Mesothelial cell of epicardium (in vitro differentiated cells): ENCODE results near the gene OR6P1. TPM values are rescaled to one million over a fixed set of nuclear protein-coding genes. Genes with fewer than 3 reads are reported as not detected.

Experiments
- DNase-seq, 2 experiments: peaks; one replicate each; pipeline ENCODE4 v3.0.0; 2021; ENCODE audit warnings: low spot score in 2 of 2; ENCODE audit not compliant: unreplicated experiment in 2 of 2
- H3K27ac Mint-ChIP-seq: 2 replicates; pipeline ENCODE4 v1.8.0; 2021; ENCODE audit warnings: mixed read lengths
- H3K27me3 Mint-ChIP-seq: 2 replicates; pipeline ENCODE4 v1.8.0; 2021; ENCODE audit warnings: low read depth, mixed read lengths
- H3K36me3 Mint-ChIP-seq: 2 replicates; pipeline ENCODE4 v1.8.0; 2021; ENCODE audit warnings: mixed read lengths
- H3K4me1 Mint-ChIP-seq: 2 replicates; pipeline ENCODE4 v1.8.0; 2021; ENCODE audit warnings: mixed read lengths
- H3K4me3 Mint-ChIP-seq: 2 replicates; pipeline ENCODE4 v1.8.0; 2021; ENCODE audit warnings: mild to moderate bottlenecking, moderate library complexity, mixed read lengths
- H3K9me3 Mint-ChIP-seq: 2 replicates; pipeline ENCODE4 v1.8.0; 2021; ENCODE audit warnings: mixed read lengths
- total RNA-seq: library from RNA; stranded (reverse); gene quantifications from 3 replicates; pipeline ENCODE4 v1.2.1, GENCODE V29; 2021
- TF ChIP-seq, protein P1 (sequence below): fragments of 200-600 bp; sonication (generic); IDR thresholded peaks from one replicate; pipeline ENCODE4 v1.5.0; 2021; ENCODE audit warnings: antibody characterized with exemption; ENCODE audit not compliant: unreplicated experiment

Gene OR6P1
- total RNA-seq, 1 donor from 2014 or later = not detected

GRCh38 chr1:158516966-158517365 lies 53.4 kb downstream of the OR6P1 start:
- Mint-ChIP-seq H3K27ac (no peak overlapping the region), H3K36me3 (no peaks in the 10 kb centered on the region), H3K9me3 (no peaks in the 10 kb centered on the region), H3K4me3 (no peak overlapping the region), H3K27me3 (peaks cover 1% of the 10 kb centered on the region), H3K4me1 (peaks cover 9% of the 10 kb centered on the region)
- no peak for DNase-seq
- TF ChIP-seq, protein P1, sequence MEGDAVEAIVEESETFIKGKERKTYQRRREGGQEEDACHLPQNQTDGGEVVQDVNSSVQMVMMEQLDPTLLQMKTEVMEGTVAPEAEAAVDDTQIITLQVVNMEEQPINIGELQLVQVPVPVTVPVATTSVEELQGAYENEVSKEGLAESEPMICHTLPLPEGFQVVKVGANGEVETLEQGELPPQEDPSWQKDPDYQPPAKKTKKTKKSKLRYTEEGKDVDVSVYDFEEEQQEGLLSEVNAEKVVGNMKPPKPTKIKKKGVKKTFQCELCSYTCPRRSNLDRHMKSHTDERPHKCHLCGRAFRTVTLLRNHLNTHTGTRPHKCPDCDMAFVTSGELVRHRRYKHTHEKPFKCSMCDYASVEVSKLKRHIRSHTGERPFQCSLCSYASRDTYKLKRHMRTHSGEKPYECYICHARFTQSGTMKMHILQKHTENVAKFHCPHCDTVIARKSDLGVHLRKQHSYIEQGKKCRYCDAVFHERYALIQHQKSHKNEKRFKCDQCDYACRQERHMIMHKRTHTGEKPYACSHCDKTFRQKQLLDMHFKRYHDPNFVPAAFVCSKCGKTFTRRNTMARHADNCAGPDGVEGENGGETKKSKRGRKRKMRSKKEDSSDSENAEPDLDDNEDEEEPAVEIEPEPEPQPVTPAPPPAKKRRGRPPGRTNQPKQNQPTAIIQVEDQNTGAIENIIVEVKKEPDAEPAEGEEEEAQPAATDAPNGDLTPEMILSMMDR = no peak

Other genes starting within 250 kb of the OR6P1 start
- gene CD1B, start 239.0 kb downstream of the OR6P1 start, total RNA-seq = not detected in 3 replicates
- gene CD1E, start 216.7 kb downstream of the OR6P1 start, total RNA-seq = not detected in 3 replicates
- not detected in 3 replicates for gene OR10T2, start 171.1 kb downstream of the OR6P1 start, total RNA-seq
- gene OR10K2, start 144.3 kb downstream of the OR6P1 start, total RNA-seq = not detected in 3 replicates
- gene OR10K1, start 108.7 kb downstream of the OR6P1 start, total RNA-seq = not detected in 3 replicates
- gene OR10R2, start 98.4 kb downstream of the OR6P1 start, total RNA-seq = not detected in 3 replicates
- gene OR6Y1, start 16.2 kb downstream of the OR6P1 start, total RNA-seq = not detected in 3 replicates
- gene OR10X1, start 9.3 kb upstream of the OR6P1 start, total RNA-seq = not detected in 3 replicates
- not detected in 3 replicates for gene OR10Z1, start 34.7 kb upstream of the OR6P1 start, total RNA-seq
- 0.88 to 1.4 TPM (median 1.1 TPM) in 3 replicates for gene SPTA1, start 116.1 kb upstream of the OR6P1 start, total RNA-seq
- not detected in 3 replicates for gene OR6K2, start 130.1 kb upstream of the OR6P1 start, total RNA-seq
- not detected in 3 replicates for gene OR6K3, start 150.1 kb upstream of the OR6P1 start, total RNA-seq
- gene OR6K6, start 184.1 kb upstream of the OR6P1 start, total RNA-seq = not detected in 3 replicates
- gene OR6N1, start 201.6 kb upstream of the OR6P1 start, total RNA-seq = not detected in 3 replicates
- gene OR6N2, start 210.6 kb upstream of the OR6P1 start, total RNA-seq = not detected in 3 replicates